KOPT-K1 (cell line): ENCODE measurements around the gene DLX3.

Source experiments
- H3K27ac ChIP-seq: fragments of 200-600 bp; sonication (generic); 2 replicates; pipeline ENCODE4 v1.5.1; 2016; ENCODE audit warnings: antibody characterized with exemption, mild to moderate bottlenecking, low read depth, low read length; ENCODE audit not compliant: poor library complexity, severe bottlenecking
- H3K36me3 ChIP-seq: fragments of 200-600 bp; sonication (generic); 2 replicates; pipeline ENCODE4 v1.5.1; 2017; ENCODE audit warnings: antibody characterized with exemption, mild to moderate bottlenecking, low read length, moderate library complexity; ENCODE audit not compliant: insufficient read depth
- H3K9me3 ChIP-seq: fragments of 200-600 bp; sonication (generic); 2 replicates; pipeline ENCODE4 v1.5.1; 2017; ENCODE audit warnings: antibody characterized with exemption, low read length, mild to moderate bottlenecking; ENCODE audit not compliant: insufficient read depth, poor library complexity, severe bottlenecking

Gene DLX3

DNA sequence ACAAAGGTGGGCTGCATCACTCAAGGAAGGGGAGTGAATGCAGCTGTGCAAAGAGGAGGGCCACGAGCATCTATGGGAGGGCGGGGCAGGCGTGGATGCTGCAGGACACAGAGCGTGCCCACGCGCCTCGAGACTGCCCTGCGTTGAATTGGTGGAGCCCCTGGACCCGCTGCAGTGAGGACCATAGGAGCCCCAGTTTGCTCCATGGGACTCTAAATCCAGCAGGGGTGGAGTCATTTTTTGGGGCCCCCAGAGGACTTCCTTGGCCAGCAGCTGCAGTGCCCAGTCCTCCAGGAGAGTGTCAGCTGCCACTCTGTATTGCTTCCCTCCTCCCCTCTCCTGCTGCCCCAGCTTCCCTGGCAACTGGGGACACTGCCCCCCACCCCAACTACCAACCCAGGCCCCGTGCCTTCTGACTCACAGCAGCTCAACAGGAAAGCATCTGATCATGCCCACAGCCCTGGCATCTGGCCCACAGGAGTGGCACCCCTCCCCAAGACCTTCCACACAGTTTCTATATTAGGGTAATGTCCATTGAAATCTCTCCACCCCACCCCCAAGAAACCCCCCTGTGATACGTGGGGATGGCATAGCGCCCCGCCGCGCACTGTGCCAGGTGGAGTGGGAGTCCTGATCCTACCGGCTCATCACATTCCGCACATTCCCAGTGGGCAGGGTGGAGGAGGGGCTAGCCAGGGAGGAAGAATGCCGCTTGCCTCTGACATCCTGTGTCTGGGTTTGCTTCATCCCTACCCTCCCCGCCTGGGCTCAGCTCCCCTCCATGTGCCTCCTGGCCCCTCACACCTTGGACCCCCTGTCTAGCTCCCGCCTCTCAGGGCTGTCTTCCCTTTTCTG is 33.1 kb upstream of the DLX3 start:
- H3K27ac ChIP-seq: no peak overlapping the region
- peaks cover 12% of the 10 kb centered on the region for H3K9me3 ChIP-seq
- H3K36me3 ChIP-seq: no peaks in the 10 kb centered on the region

DNA sequence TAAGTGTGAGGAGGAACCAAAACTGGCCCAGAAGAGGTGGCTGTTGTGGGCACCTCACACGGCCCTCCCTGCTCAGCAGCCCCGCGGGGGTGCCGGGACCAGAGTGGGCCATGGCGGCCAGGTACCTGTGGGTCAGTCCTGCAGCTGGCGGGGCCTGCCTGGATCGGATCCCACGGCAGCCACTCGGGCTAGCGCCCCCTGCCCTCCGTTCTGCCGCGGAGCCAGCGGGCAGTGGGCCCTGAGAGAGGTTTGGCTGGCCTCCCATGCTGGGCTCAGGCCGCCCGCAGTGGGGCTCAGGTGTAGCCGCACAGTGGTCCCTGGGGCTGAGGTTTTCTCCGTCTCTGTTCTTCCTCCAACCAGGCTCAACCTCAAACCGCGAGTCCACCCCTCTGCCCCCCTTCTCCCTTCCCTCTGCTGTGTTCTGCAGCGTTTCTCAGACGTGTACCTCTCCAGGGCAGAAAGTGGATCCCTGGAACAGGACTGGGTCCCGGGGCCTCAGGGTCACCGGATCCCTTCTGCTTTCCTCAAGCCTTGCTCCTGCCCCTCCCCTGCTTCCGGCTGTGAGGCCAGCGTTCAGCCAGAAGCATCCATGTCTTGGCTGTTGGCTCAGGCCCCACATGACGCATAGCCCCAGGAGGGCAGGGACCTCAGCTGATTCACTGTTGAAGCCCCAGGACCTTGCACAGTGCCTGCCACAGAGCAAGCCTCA is 32.3 kb upstream of the DLX3 start:
- H3K9me3 ChIP-seq: peaks cover 12% of the 10 kb centered on the region
- H3K27ac ChIP-seq: no peak overlapping the region
- no peaks in the 10 kb centered on the region for H3K36me3 ChIP-seq

DNA sequence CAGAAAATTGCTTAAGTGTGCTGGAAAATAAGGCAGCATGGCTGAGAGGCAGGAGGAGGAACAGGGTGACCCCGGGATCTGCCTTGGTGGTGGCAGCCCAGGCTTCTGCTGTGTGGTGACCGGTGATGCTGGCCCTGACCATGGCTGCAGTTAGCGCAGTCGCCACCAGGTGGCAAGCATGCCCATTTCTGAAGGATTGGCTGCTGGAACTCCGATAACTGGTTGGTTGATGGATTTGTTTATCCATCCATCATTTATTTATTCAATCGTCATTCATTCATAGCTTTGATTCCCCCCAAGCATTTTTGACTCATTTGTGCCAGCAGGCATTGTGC is 31.8 kb upstream of the DLX3 start:
- Histone ChIP-seq H3K27ac (no peak overlapping the region), H3K9me3 (peaks cover 12% of the 10 kb centered on the region), H3K36me3 (no peaks in the 10 kb centered on the region)

DNA sequence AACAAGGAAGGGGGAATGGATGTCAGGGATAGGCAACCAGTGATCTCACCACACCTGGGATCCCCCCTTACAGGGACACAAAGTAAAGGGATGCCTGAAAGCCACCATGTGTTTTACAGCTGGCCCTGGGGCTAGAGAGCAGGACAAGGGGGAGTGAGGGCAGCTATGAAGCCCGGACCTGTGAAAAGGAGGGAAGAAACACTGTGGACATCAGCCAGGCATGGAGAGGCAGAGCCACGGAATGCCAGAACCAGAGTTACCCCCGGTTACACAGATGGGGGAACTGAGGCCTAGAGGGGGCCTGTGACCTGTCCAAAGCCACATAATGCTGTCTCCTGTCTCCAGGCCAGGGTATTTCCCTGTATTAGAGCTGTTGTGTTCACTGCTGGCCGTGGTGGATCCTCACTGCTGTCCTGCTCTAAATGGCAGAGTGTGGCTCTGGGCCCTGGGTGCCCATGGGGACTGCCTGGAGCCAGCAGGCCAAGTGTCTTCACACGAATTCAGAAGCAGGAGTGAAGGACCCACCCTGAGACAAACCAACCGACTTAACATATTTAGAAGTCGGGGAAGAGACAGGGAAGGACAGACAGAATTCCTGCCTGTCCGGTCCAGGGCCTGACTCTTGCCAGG is 31.1 kb upstream of the DLX3 start:
- peaks cover 12% of the 10 kb centered on the region for H3K9me3 ChIP-seq
- H3K36me3 ChIP-seq: no peaks in the 10 kb centered on the region
- H3K27ac ChIP-seq: no peak overlapping the region

DNA sequence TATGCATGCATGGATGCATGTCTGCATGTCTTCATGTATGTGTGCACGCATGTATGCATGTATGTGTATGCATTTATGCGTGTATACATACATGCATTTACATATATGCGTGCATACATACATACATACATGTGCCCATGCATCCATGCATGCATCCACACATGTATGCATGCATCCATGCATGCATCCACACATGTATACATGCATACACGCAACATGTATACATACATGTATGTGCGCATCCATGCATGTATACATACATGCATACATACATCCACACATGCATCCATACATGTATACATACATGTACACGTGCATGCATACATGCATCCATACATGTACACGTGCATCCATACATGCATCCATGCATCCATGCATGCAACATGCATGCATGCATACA is 29.8 kb upstream of the DLX3 start:
- H3K27ac ChIP-seq: no peak overlapping the region
- H3K9me3 ChIP-seq: peaks cover 12% of the 10 kb centered on the region
- H3K36me3 ChIP-seq: no peaks in the 10 kb centered on the region

DNA sequence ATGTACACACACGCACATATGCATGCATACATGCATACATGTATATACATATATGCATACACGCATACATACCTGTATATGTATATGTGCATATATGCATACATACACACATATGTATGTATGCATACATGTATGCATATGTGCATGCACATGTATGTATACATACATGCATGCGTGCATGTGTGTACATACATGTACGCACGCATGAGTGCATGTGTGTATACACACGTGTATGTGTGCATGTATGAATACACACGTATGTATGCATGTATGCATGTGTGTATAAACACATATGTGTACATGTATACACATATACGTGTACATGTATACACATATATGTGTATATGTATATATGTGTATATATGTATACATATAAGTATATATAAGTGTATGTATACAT is 28.5 kb upstream of the DLX3 start:
- peaks cover 12% of the 10 kb centered on the region for H3K9me3 ChIP-seq
- H3K36me3 ChIP-seq: no peaks in the 10 kb centered on the region
- no peak overlapping the region for H3K27ac ChIP-seq

DNA sequence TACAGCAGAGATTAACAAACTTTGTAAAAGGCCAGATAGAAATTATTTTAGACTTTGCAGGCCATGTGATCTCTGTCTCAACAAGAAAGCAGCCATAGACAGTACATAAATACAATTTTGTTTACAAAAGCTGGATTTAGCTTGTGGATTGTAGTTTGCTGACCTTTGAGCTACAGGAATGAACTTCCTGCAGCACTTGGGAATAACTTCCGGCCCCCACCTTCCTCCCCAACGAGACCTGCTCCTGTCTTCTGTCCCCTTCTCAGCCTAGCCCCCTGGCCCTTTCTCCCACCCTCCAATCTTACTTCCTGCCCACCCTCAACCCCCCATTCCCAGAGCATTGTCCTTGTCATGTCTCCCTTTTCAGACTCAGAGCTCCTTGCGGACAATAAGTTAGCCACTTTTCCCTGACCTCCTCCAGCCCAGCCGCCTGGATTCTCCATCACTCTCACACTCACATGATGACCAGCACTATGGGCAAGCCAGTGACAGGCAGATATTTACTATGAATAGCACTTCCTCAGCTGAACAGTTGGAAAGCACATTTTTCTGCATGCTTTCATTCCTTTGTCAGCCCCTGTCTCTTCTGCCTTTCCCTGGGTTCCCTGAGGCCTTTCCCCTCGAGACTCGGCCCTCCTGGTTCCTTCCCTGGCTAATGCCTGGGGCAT is 27.6 kb upstream of the DLX3 start:
- no peaks in the 10 kb centered on the region for H3K36me3 ChIP-seq
- H3K27ac ChIP-seq: no peak overlapping the region
- H3K9me3 ChIP-seq: peaks cover 12% of the 10 kb centered on the region

DNA sequence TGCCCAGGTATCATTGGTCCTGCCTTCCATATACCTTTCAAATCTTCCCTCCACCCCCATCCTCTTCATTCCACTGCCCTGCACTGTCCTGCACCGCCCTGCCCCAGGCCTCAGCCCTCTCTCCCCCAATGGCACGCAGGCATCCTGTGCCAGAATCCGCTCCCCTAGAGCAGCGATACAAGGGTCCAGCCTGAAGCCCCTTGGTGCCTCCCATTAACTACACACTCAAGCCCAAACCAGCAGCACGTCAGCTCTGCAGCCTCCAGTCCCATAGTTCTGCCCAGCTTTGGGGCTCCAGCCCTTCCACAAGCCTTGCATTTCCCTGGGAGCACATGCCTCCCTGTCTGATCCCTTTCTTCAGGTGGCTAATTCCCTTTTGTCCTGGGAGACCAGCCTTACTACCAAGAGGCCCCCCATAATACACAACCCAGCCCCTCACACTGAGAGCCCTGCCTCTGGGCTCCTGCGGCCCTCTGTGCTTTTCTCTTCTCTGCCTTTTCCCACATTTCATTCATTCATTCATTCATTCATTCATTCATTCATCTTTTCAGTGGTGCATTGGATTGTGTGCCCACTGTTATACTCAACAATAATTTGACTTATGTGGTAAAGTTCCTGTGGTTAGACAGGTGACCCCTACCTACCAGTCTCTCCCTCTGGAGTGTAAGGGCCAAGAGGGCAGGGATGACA is 26.8 kb upstream of the DLX3 start:
- H3K9me3 ChIP-seq: peaks cover 12% of the 10 kb centered on the region
- no peak overlapping the region for H3K27ac ChIP-seq
- no peaks in the 10 kb centered on the region for H3K36me3 ChIP-seq

DNA sequence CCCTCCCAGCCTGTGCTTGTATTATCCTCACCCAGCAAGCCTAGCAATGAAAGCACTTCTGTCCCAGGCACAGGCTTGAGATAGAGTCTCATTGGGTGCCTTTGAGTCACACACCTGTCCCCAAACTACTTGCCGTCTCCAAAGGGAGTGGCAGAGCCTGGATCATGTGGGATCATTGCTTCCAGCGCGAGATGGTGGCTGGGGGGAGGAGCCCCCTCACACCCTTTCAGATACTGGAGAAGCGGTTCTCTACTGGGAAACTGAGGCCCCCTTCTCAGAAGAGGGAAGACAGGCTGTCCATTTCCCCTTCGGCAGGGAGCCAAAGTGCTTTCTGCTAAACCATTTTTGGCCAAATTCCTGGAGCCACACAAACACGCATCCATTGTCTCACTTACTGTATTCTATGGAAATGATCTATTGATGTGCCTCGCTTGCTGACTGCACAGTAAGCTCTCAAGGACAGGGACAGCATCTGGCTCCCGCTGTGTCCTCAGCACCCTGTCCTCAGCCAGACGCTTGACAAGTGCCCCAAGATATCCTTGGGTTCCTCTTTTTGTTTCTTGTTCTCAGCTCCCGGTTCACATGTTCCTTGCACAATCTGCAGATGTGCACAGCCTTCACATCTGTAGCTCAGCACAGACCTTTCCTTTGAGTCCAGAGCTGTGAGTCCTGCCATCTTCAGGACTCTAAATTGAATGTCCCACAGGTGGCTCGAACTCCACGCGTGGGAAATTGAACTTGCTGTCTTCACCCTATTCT is 26.0 kb upstream of the DLX3 start:
- H3K27ac ChIP-seq: no peak overlapping the region
- H3K9me3 ChIP-seq: peaks cover 12% of the 10 kb centered on the region
- H3K36me3 ChIP-seq: no peaks in the 10 kb centered on the region

DNA sequence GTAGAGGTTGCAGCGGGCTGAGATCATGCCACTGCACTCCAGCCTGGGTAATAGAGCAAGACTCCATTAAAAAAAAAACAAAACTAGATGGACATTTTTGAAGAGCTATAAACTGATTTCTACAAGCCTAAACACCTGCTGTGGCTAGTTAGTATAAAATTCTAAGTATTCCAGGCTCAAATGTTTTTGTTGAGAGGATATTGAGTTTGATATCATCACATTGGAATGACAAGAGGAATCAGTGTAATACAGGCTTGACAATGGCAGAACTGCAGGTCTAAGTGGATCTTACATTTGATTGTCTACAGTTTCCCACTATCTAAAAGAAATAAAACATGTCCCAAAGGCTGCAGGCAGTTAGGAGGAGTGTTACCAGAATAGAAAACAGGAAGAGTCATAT is 23.9 kb upstream of the DLX3 start:
- Histone ChIP-seq H3K27ac (no peak overlapping the region), H3K36me3 (no peaks in the 10 kb centered on the region), H3K9me3 (peaks cover 14% of the 10 kb centered on the region)

DNA sequence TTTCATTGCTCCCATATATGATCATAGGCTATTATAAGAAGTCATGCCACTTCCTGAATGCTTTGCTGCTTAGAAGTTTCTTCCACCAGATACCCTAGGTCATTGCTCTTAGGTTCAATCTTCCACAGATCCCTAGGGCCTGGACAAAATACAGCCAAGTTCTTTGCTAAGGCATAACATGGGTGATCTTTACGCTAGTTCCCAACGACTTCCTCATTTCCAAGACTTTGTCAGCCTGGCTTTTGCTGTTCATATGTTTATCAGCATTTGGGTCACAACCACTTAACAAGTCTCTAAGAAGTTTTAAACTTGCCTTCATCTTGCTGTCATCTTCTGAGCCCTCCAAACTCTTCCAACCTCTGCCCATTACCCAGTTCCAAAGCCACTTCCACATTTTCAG is 20.1 kb upstream of the DLX3 start:
- H3K27ac ChIP-seq: no peak overlapping the region
- peaks cover 29% of the 10 kb centered on the region for H3K9me3 ChIP-seq
- H3K36me3 ChIP-seq: no peaks in the 10 kb centered on the region

DNA sequence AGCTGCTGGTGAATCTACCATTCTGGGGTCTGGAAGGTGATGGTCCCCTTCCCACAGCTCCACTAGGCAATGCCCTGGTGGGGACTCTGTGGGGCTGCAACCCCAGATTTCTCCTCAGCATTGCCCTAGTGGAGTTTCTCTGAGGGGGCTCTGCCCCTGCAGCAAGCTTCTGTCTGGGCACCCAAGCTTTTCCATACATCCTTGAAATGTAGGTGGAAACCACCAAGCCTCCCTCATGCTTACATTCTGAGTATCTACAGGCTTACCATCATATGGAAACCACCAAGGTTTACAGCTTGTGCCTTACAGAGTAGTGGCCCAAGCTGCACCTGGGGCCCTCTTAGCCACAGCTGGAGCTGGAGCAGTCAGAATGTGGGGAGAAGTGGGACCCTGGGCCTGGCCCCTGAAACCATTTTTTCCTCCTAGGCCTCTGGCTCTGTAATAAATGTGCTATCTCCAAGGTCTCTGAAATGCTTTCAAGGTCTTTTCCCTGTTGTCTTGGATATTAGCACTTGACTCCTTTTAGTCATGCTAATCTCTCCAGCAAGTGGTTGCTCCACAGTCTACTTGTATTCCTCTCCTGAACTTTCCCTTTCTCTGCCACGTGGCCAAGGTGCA is 19.6 kb upstream of the DLX3 start:
- H3K27ac ChIP-seq: no peak overlapping the region
- H3K9me3 ChIP-seq: peaks cover 32% of the 10 kb centered on the region
- no peaks in the 10 kb centered on the region for H3K36me3 ChIP-seq

DNA sequence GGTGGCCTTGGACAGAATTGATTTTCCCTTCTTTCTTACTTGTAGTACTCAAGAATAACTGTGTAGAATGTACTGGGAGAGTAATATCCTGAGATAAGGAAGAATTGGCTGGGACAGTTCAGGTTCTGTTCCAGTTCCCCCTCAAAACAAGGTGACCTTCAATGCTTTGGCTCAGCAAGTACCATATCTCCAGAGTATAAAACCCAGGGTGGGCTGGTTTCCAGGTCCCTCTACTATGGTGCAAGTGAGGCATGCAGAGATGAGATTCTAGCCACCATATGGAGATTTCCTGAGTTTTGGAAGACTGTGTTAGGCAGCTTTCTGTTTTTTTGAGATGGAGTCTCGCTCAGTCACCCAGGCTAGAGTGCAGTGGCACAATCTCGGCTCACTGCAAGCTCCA is 18.1 kb upstream of the DLX3 start:
- H3K36me3 ChIP-seq: no peaks in the 10 kb centered on the region
- H3K27ac ChIP-seq: no peak overlapping the region
- H3K9me3 ChIP-seq: peaks cover 39% of the 10 kb centered on the region

DNA sequence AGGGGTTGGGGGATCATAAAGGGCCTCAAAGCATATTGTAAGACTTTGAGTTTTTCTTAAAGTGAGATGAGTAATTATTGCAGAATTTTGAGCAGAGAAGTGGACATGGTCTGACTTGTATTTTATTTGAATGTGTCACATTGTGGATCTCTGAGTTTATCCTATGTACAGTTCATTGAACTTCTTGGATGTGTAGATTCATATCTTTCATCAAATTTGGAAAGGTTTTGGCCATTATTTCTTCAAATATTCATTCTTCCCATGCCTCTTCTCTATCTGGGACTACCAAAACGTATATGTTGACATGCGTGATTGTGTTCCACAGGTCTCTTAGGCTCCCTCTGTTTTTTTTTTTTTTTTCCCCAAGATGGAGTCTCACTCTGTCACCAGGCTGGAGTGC is 14.3 kb upstream of the DLX3 start:
- no peak overlapping the region for H3K27ac ChIP-seq
- peaks cover 27% of the 10 kb centered on the region for H3K9me3 ChIP-seq
- H3K36me3 ChIP-seq: no peaks in the 10 kb centered on the region
